ENCODE data around the gene ARHGEF6.

ARHGEF6 gene

GRCh38 chrX:136691028-136691809 lies 89.5 kb downstream of the ARHGEF6 start:
- DNase-seq: no peak

DNA sequence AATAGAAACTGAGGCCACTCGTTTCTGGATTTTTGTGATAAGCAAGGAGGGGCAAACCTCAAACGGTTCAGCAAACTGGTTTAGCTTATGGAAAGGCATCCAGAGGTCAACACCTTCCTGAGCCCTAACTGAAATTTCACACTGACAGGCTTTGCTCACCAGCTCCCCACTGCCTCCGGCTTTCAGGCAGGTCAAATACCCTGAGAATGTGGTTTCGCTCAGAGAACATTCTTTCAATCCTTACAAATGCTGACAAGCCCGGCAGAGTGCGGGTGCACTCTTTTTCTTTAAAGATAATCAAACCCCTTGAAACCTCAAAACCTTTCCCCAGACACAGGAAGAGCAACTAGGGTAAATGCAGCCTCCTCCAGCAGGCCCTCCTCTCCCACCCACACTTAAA lies 91.3 kb downstream of the ARHGEF6 start:
- no peak for DNase-seq

- DNase-seq: peak; percentile 35
Measured at GRCh38 chrX:136687457-136687856, 93.3 kb downstream of the ARHGEF6 start.

GRCh38 chrX:136684120-136684519 lies 96.6 kb downstream of the ARHGEF6 start:
- DNase-seq: no peak

GRCh38 chrX:136679531-136679930 lies 101.2 kb downstream of the ARHGEF6 start:
- DNase-seq: no peak

GRCh38 chrX:136674270-136674985 lies 106.3 kb downstream of the ARHGEF6 start:
- no peak for DNase-seq

DNA sequence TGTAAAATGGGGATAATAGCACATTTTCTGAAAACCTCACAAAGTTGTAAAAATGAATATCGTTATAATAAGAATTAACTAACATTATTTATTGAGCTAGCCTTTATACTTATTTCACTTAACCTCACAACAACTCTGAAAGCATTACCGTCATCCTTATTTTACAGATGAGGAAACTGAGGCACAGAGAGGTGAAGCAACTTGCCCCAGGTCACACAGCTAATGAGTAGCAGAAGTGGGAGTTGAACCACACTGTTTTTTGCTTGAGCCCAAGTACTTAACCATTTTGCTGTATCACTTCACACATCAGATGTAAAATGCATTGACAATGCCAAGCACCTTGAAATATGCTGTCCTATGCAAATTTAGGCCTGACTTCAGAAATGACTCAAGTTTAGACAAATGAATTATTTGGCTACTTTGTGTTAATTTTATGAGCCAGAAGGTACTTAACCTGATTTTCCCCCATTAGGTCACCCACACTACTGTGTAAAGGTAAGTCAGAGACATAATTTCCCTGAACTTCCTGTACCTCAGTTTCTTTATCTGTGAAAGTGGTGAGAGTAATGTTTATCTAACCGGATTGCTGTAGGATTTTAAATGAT lies 109.6 kb downstream of the ARHGEF6 start:
- no peak for DNase-seq

DNA sequence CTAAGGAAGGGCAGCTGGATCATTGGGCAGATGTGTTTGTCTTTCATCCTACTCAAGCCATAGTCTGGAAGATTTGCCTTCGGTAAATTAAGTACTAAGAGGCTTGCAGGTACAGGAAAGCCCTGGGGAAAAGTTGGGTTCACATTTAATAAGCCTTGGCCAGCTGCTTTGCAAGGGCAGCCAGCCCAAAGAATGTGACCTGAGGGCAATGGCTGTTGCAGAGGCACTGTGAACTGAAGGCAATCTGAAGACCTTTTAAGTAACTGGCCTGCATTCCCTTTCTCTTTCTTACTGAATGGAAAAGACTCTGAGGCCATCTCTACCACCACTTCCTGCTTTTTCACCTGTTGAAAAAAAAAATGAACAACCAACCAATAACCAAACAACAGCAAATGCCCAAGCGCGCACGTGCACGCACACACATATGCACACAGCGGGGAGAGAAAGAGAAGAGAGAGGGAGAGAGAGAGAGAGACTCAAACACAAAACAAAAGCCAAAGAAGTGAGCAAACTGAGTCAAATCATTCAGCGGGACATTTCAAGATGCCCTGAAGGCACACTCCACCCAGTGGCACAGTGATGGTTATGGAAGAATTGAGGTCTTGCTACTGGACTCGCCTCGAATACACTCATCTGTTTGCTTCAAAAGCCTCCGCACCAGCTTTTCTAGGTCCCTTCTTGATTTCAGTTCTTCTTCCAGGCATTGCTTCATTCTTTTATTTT lies 113.1 kb downstream of the ARHGEF6 start:
- no peak for DNase-seq

GRCh38 chrX:136666088-136666487 lies 114.6 kb downstream of the ARHGEF6 start:
- DNase-seq: no peak

- DNase-seq: no peak
Measured at GRCh38 chrX:136665258-136665900, 115.4 kb downstream of the ARHGEF6 start.

- no peak for DNase-seq
Measured at GRCh38 chrX:136662976-136663375, 117.8 kb downstream of the ARHGEF6 start.

DNA sequence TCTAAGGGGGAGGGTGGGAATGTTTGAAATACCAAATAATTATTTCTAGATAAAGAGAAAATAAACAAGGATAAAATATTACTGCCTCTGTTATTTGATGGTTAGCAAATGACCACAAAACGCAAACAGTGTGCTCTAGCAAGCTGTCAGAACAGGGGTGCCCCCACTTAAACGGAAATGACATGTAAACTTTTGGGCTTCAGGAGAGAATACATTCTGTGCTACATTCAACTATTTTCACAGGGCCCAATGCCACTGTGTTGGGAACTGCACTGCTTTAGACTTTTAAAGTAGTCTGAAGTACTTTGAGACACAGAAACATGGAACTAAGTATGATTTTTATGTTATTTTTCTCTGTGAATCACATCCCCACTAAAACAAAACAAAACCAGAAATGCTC lies 118.6 kb downstream of the ARHGEF6 start:
- no peak for DNase-seq

GRCh38 chrX:136660896-136661295 lies 119.8 kb downstream of the ARHGEF6 start:
- no peak for DNase-seq

- peak; percentile 31 for DNase-seq
Measured at GRCh38 chrX:136659174-136659573, 121.6 kb downstream of the ARHGEF6 start.

GRCh38 chrX:136658151-136658550 lies 122.6 kb downstream of the ARHGEF6 start:
- DNase-seq: peak; percentile 38

DNA sequence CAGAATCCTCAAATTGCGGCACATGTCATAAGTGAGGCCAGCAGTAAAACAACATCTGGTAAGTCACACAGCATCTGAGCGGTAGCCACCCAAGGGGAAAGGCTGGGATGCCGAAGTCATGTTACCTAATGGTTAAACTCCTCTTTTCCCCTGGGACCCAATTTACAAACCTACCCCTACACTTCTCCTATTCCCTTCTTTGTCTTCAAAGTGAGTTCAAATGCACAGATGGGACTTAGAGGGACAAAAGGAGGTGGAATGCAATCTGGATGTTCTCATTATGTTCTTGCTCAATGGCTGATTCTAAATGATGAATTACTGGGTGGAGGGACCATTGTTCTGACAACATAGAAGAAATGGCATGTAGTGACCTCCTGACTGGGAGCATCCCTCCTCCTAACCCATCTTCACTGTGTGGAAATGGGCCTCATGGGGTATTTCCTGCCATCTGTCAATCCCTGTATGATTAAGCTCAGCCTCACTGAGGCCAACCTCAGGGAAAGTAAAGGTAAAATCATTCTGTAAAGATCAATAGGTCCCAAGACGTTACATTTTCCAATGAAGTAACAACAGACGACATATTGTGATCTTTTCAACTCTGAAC lies 124.3 kb downstream of the ARHGEF6 start:
- no peak for DNase-seq

DNA sequence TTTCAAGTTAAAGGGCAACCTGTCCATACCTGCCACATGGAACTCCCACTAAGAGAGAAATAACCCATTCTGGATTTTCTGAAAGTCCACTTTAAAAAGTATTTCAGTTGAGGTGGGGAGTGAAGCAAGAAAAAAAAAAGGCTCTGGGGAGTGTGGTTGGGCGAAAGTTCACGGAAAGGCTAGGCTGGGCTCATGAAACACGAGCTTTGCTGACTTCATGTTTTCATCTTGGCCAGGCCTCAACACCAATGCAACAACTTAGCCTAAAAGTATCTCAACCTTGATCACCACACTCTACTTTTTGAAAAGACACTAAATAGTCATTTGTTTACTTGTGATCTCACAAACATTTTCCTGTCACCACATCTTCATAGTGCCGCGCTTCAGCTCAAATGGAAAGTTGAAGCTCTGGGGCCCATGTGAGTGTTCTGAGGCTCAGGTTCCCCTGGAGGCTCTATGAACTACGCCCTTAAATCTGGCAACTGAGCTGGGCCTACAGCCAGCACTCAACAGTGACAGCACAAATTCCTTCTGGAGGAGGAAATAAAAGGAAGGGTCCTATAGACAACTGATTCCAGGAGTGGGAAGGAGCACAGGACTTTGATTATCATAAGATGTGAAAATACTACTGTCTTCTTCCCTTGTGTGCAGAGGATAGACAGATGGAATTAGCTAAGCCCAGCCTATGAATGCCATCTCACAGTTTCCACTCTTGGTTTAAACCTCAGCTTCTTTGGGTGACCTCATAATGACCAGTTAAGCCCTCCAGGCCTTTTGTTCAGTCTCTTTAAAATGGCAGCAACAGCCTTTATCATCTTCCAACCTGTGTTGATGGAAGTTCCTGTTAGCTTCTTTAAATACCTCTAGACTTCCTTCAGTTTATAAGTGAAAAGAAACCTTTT lies 127.7 kb downstream of the ARHGEF6 start:
- peak; percentile 37 for DNase-seq

DNA sequence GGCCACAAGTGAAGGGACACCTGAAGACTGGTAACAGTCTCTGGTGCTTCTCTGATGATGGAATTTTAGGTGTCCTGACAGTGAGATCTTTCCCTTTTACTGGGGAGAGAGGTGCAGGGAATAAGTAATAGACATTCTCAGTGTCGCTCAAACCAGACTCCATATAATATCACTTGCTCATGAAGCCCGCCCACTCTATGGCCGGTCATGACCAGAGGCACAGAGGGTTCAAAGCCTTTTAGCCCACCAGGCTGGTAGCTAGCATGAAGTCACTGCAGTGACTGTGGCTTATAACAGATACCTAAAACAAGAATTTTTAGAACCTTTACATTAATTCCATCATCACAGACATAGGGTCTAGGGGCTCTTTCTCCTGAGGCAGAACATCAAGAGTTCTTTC lies 129.9 kb downstream of the ARHGEF6 start:
- DNase-seq: peak; percentile 22

DNA sequence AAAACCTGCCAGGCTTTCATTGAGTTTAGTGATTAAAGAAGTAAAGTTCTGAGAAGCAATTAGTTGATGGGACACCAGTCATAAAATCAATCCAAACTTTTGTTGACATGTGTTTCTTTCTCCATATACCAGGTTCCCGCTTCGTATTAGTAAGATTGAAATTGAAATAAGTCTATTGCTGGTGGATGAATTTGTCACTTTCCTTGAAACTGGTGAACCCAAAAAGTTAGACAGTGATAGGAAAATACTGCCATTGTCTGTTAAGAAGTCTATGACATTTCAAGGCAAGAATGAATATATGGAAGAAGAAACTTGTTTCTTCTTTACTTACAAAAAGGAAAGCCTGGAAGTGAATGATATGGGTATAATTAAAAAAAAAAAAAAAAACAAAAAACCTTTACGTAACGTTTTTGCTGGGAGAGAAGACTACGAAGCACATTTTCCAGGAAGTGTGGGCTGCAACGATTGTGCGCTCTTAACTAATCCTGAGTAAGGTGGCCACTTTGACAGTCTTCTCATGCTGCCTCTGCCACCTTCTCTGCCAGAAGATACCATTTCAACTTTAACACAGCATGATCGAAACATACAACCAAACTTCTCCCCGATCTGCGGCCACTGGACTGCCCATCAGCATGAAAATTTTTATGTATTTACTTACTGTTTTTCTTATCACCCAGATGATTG lies 132.9 kb downstream of the ARHGEF6 start, which contains the start of gene CD40LG:
TSS of gene CD40LG (plus strand) at position 482 of the 684 bp plus-strand sequence. CDS start at position 573, 91 bp downstream.
- DNase-seq: peak; percentile 49

DNA sequence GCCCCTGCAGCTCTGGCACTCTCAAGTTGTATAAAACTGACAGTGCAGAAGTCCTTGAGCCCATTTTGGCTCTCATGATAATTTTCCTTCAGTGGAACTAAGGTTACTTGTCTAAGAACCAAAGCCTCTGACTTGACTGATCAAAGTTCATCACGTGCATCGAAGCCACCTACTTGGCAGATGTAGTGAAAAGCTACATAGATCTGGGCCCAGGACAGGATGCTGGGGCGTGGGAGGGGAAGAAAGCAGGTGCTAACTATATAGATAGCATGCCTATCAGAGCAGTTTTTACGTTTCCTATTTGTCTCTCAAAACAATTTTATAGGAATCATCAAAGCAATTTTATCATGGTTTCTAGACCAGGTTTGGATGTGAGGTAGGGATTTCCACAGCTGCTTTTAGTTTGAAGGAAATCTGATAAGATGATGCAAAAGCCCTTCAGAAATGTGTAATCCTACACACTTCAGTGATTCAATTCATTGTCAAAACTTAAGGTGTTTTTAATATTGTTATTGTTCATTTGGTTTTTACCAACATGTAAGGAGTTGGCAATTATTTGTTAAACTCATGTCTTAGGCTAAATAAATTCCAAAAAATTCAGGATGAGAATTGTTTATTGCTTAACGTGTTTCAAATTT lies 134.0 kb downstream of the ARHGEF6 start:
- DNase-seq: peak; percentile 66
